Ovary (tissue), 9 donors: ENCODE results near the gene ZNF423. TPM values are rescaled to one million over a fixed set of nuclear protein-coding genes. Genes with fewer than 3 reads are reported as not detected.

Experiments
- DNase-seq, 5 donors: peaks; one replicate each; pipeline ENCODE4 v3.0.0-alpha.2; 2019 to 2020
- H3K27ac ChIP-seq, 2 donors: fragments of 200-600 bp; one replicate each; pipeline versions ENCODE4 v1.5.1 to v1.8.0; 2019 to 2022
- H3K27me3 ChIP-seq: fragments of 200-600 bp; one replicate; pipeline ENCODE4 v1.8.0; 2022
- H3K36me3 ChIP-seq: fragments of 200-600 bp; sonication (generic); one replicate; pipeline ENCODE4 v1.5.1; 2019
- H3K4me1 ChIP-seq: one replicate; pipeline ENCODE4 v1.8.1; 2013; ENCODE audit warnings: mild to moderate bottlenecking, moderate library complexity; ENCODE audit not compliant: insufficient read depth
- H3K4me3 ChIP-seq: fragments of 200-600 bp; sonication (generic); one replicate; pipeline ENCODE4 v1.5.1; 2017
- H3K9me3 ChIP-seq, 2 donors: fragments of 200-600 bp in 1 of 2; sonication (generic) in 1 of 2; one replicate each; pipeline versions ENCODE4 v1.5.1 to v1.8.1; 2013 to 2019; ENCODE audit warnings: mild to moderate bottlenecking in 1 of 2, moderate library complexity in 1 of 2
- EP300 ChIP-seq: sonication (generic); formaldehyde crosslinking; IDR thresholded peaks from one replicate; pipeline ENCODE4 v1.6.1; 2017; ENCODE audit warnings: antibody characterized with exemption
- POLR2A ChIP-seq: fragments of 450-650 bp; IDR thresholded peaks from one replicate; pipeline ENCODE4 v1.6.1; 2017; ENCODE audit warnings: antibody characterized with exemption, mild to moderate bottlenecking, moderate library complexity
- WGBS, 3 donors: extraction: QIAGEN DNeasy Blood & Tissue Kit in 1 of 3; methylation state at CpG; one replicate each; pipeline versions ENCODE4 v1.1.5 to v1.1.7; 2013 to 2017; 5-methylcytosine and 5-hydroxymethylcytosine counted together
- intact Hi-C, 4 donors: fragments of 100-400 bp; cut with DNase I; formaldehyde crosslinking; loops; one replicate each; pipeline versions ENCODE4 v1.11.0 to v1.15.1; 2022 to 2023
- polyA plus RNA-seq, 2 donors: library from polyadenylated mRNA; stranded (reverse); fragments of 200-250 nt in 1 of 2; fragments of 350-450 nt in 1 of 2; fragmentation: Illumina TruSeq in 1 of 2; extraction: RNeasy Lipid Tissue Mini Kit (QIAGEN cat#74804) in 1 of 2; gene quantifications; one replicate each; pipeline ENCODE4 v1.2.3, GENCODE V29; 2013 to 2014
- total RNA-seq, 7 donors: library from RNA; depleted of rRNA in 2 of 7; stranded (reverse); fragments of >200 nt in 2 of 7; fragmentation: NEBNext Ultra II Directional in 3 of 7; extraction: Animal tissue kit (Norgen Biotek cat#: 25700) in 3 of 7; gene quantifications; one replicate each; pipeline versions ENCODE4 v1.1.0 to v1.2.4, GENCODE V29; 2016 to 2023
- TF ChIP-seq, protein P1 (sequence below), 3 donors: fragments of 450-650 bp in 2 of 3; fragments of 200-600 bp in 1 of 3; IDR thresholded peaks; one replicate each; pipeline versions ENCODE4 v1.5.1 to v1.8.0; 2016 to 2022; ENCODE audit warnings: antibody characterized with exemption in 3 of 3, mild to moderate bottlenecking in 1 of 3
- donor health status: DM: no; HTN: no; CAD: no; lungs with moderate emphysema.
- donor health status: DM: no; HTN: no; CAD: no.
- donor health status: Bipolar disorder and iron deficiency.
- donor health status: DM: yes; HTN: yes; CAD: no.
- donor health status: DM: no; HTN: no; CAD: no.
- donor health status: DM: yes; HTN: yes; CAD: no.

The ZNF423 gene
- total and polyA plus RNA-seq, 9 donors, result 3.3 to 40.3 (median 12.4) TPM

DNA sequence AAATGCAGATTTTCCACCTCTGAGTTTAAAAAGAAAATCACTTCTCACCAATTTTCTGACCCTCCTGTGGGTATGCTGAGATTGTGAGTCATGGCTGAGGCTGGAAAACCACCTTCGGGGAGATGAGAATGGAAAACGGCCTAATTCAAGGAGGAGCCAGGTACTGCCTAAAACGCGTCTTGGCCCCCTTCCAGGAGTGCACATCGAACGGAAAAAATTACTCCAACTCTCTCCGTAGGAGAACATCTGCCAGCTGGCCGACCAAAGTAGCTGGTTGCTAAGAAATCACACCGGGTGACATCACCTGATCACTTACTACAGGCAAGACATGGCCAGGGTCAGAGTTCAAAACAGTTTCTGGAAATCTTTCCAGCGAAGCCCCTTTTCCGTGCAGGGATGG is 107.6 kb downstream of the ZNF423 start:
- Histone ChIP-seq H3K4me3 (no peak overlapping the region), H3K27me3 (no peaks in the 10 kb centered on the region), H3K4me1 (no peaks in the 10 kb centered on the region), H3K36me3 (no peaks in the 10 kb centered on the region), H3K9me3 (no peaks in the 10 kb centered on the region), H3K27ac (no peak overlapping the region)
- peak in 4 of 5 donors; percentile 38 to 52 (median 48) for DNase-seq
- 26 to 37% (median 31%) methylated on average over 11 of the region's 11 CpGs for WGBS, 3 donors
- intact Hi-C loops, result loop anchor here in 1 of 4 donors (10.0 kb wide), 1 partner anchor 94 kb away; no protein-coding TSS in a partner anchor
- TF ChIP-seq, protein P1, sequence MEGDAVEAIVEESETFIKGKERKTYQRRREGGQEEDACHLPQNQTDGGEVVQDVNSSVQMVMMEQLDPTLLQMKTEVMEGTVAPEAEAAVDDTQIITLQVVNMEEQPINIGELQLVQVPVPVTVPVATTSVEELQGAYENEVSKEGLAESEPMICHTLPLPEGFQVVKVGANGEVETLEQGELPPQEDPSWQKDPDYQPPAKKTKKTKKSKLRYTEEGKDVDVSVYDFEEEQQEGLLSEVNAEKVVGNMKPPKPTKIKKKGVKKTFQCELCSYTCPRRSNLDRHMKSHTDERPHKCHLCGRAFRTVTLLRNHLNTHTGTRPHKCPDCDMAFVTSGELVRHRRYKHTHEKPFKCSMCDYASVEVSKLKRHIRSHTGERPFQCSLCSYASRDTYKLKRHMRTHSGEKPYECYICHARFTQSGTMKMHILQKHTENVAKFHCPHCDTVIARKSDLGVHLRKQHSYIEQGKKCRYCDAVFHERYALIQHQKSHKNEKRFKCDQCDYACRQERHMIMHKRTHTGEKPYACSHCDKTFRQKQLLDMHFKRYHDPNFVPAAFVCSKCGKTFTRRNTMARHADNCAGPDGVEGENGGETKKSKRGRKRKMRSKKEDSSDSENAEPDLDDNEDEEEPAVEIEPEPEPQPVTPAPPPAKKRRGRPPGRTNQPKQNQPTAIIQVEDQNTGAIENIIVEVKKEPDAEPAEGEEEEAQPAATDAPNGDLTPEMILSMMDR (IDR thresholded peaks at IDR 0.05), result no peak
- TF ChIP-seq POLR2A (no peak), EP300 (no peak)

- Histone ChIP-seq H3K36me3 (no peaks in the 10 kb centered on the region), H3K4me3 (no peak overlapping the region), H3K27me3 (no peaks in the 10 kb centered on the region), H3K4me1 (no peaks in the 10 kb centered on the region), H3K27ac (no peak overlapping the region), H3K9me3 (no peaks in the 10 kb centered on the region)
- no peak for TF ChIP-seq POLR2A
- TF ChIP-seq EP300, result no peak
- TF ChIP-seq, protein P1 (IDR thresholded peaks at IDR 0.05), result no peak
- 94 to 98% (median 97%) methylated on average over 3 of the region's 3 CpGs for WGBS, 3 donors
- intact Hi-C loops, result loop anchor here in 1 of 4 donors (10.0 kb wide), 1 partner anchor 93 kb away; no protein-coding TSS in a partner anchor
- DNase-seq, result no peak
Measured at GRCh38 chr16:49747654-49748053, 108.3 kb downstream of the ZNF423 start.

DNA sequence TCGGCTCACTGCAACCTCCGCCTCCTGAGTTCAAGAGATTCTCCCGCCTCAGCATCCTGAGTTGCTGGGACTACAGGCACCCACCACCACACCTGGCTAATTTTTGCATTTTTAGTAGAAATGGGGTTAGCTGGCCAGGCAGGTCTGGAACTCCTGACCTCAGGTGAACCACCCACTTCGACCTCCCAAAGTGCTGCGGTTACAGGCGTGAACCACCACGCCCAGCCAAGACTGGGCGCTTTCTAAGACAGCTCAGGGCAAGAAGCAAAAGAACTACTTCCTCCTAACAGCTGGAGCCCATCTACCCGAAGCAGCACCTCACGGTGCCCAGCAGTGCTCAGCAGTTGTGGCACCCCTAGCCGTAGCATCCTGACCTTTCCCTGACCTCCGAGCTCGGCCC is 109.4 kb downstream of the ZNF423 start:
- no peak for DNase-seq
- H3K36me3 ChIP-seq, result no peaks in the 10 kb centered on the region
- WGBS, 3 donors, result 91 to 93% (median 92%) methylated on average over 13 of the region's 13 CpGs
- H3K4me1 ChIP-seq, result peaks cover 2% of the 10 kb centered on the region
- no peak overlapping the region for H3K27ac ChIP-seq
- no peaks in the 10 kb centered on the region for H3K9me3 ChIP-seq
- no peaks in the 10 kb centered on the region for H3K27me3 ChIP-seq
- TF ChIP-seq EP300, result no peak
- TF ChIP-seq, protein P1 (IDR thresholded peaks at IDR 0.05), result no peak
- TF ChIP-seq POLR2A, result no peak
- intact Hi-C loops, result loop anchor here in 1 of 4 donors (10.0 kb wide), 1 partner anchor 92 kb away; no protein-coding TSS in a partner anchor
- H3K4me3 ChIP-seq, result no peak overlapping the region

- H3K9me3 ChIP-seq, result no peaks in the 10 kb centered on the region
- no peak overlapping the region for H3K4me3 ChIP-seq
- TF ChIP-seq, protein P1 (IDR thresholded peaks at IDR 0.05), result no peak
- TF ChIP-seq EP300 (no peak), POLR2A (no peak)
- no peaks in the 10 kb centered on the region for H3K27me3 ChIP-seq
- H3K27ac ChIP-seq, result no peak overlapping the region
- DNase-seq, result no peak
- WGBS, 3 donors, result 94 to 97% (median 95%) methylated on average over 11 of the region's 11 CpGs
- peaks cover 2% of the 10 kb centered on the region for H3K4me1 ChIP-seq
- intact Hi-C loops, result loop anchor here in 1 of 4 donors (10.0 kb wide), 1 partner anchor 91 kb away; no protein-coding TSS in a partner anchor
- no peaks in the 10 kb centered on the region for H3K36me3 ChIP-seq
Measured at GRCh38 chr16:49745311-49745747, 110.6 kb downstream of the ZNF423 start.
